HCT116 (cell line): Measurements from ENCODE around the gene LTC4S. TPM values are rescaled to one million over a fixed set of nuclear protein-coding genes. Genes with fewer than 3 reads are reported as not detected.
"Not testable (repeated sequence)": the region's sequence is repeated elsewhere in the genome, so short reads cannot be mapped to it uniquely, and the experiment has no call there.

Experiments
- ATAC-seq: fragments of 200-7000 bp; cut with Tn5 transposase; 2 replicates; pipeline ENCODE4 v1.9.1; 2020; ENCODE audit warnings: mild to moderate bottlenecking, moderate library complexity
- BruUV-seq: library from RNA; stranded (reverse); fragments of 400-500 nt; replicated peaks from 2 replicates; lab custom pipeline; 2021; lab: Mats Ljungman, UMichigan
- CTCF ChIA-PET: fragments of 300-600 bp; sonication (Branson Sonifier 250); formaldehyde crosslinking; loops from one replicate; lab custom pipeline; 2021; ENCODE audit warnings: antibody characterized with exemption; lab: Charles Lee
- POLR2A ChIA-PET: fragments of 300-600, 350-600 bp; sonication (Branson Sonifier 250); formaldehyde crosslinking; loops from one replicate; lab custom pipeline; 2021; ENCODE audit warnings: antibody characterized with exemption; lab: Charles Lee
- RAD21 ChIA-PET, 2 experiments: fragments of 300-600 bp; sonication (Branson Sonifier 250); formaldehyde crosslinking; loops; one replicate each; lab custom pipeline; 2023; ENCODE audit warnings: low total read pairs in 2 of 2; ENCODE audit not compliant: uncharacterized antibody in 2 of 2, unreplicated experiment in 2 of 2, low non-redundant PET in 1 of 2; lab: Charles Lee
- DNase-seq: peaks from one replicate; pipeline ENCODE4 v3.0.0-alpha.2; 2010; ENCODE audit warnings: low read depth, low spot score
- H2AFZ ChIP-seq: fragments of 200-600 bp; shearing (Covaris generic), sonication (generic); 2 replicates; pipeline ENCODE4 v1.6.1; 2017; ENCODE audit warnings: low read depth, mixed run types, mixed read lengths, antibody characterized with exemption, low read length; ENCODE audit not compliant: poor library complexity, severe bottlenecking
- H3K27ac ChIP-seq: 2 replicates; pipeline ENCODE4 v1.5.1; 2012; ENCODE audit warnings: low read depth, low read length
- H3K27me3 ChIP-seq: fragments of 200-600 bp; sonication (generic); 2 replicates; pipeline ENCODE4 v1.6.1; 2016; ENCODE audit warnings: mixed run types, low read length, mixed read lengths; ENCODE audit not compliant: insufficient read depth
- H3K36me3 ChIP-seq, 2 experiments: fragments of 200-500 bp in 1 of 2; fragments of 200-600 bp in 1 of 2; sonication (Bioruptor generic) in 1 of 2; sonication (generic) in 1 of 2; 2 replicates each; pipeline versions ENCODE4 v1.5.1 to v1.6.1; 2014 to 2016; ENCODE audit warnings: low read length in 2 of 2, inconsistent platforms in 1 of 2, mixed read lengths in 1 of 2, mixed run types in 1 of 2; ENCODE audit not compliant: insufficient read depth in 2 of 2, control insufficient read depth in 1 of 2
- H3K4me1 ChIP-seq, 2 experiments: fragments of 200-600 bp in 1 of 2; sonication (generic) in 1 of 2; 2 replicates each; pipeline versions ENCODE4 v1.5.1 to v1.6.1; 2012 to 2017; ENCODE audit warnings: low read length in 2 of 2, inconsistent platforms in 1 of 2, mild to moderate bottlenecking in 1 of 2, mixed read lengths in 1 of 2, mixed run types in 1 of 2, moderate library complexity in 1 of 2; ENCODE audit not compliant: insufficient read depth in 2 of 2, control insufficient read depth in 1 of 2
- H3K4me2 ChIP-seq: fragments of 200-600 bp; sonication (generic); 2 replicates; pipeline ENCODE4 v1.6.1; 2017; ENCODE audit warnings: mixed run types, low read length, mixed read lengths
- H3K4me3 ChIP-seq, 2 experiments: fragments of 200-600 bp in 1 of 2; sonication (generic) in 1 of 2; replicated peaks in 1 of 2; 2 replicates each; pipeline ENCODE4 v1.5.1; 2011 to 2016; ENCODE audit warnings: low read length in 2 of 2, control low read depth in 1 of 2, low read depth in 1 of 2, mild to moderate bottlenecking in 1 of 2, mixed read lengths in 1 of 2, mixed run types in 1 of 2
- H3K79me2 ChIP-seq: fragments of 200-600 bp; sonication (generic); 2 replicates; pipeline ENCODE4 v1.6.1; 2017; ENCODE audit warnings: mild to moderate bottlenecking, mixed run types, low read length, moderate library complexity, mixed read lengths; ENCODE audit not compliant: insufficient read depth
- H3K9ac ChIP-seq: fragments of 200-600 bp; sonication (generic); 2 replicates; pipeline ENCODE4 v1.6.1; 2016; ENCODE audit warnings: low read length, mixed read lengths
- H3K9me2 ChIP-seq: fragments of 200-600 bp; sonication (generic), shearing (Covaris generic); 2 replicates; pipeline ENCODE4 v1.6.1; 2017; ENCODE audit warnings: mixed run types, mild to moderate bottlenecking, moderate library complexity; ENCODE audit not compliant: insufficient read depth
- H3K9me3 ChIP-seq, 2 experiments: fragments of 200-500 bp in 1 of 2; fragments of 200-600 bp in 1 of 2; sonication (Bioruptor generic) in 1 of 2; sonication (generic) in 1 of 2; 2 replicates each; pipeline ENCODE4 v1.6.1; 2014 to 2017; ENCODE audit warnings: low read length in 2 of 2, mixed read lengths in 2 of 2, inconsistent platforms in 1 of 2, low read depth in 1 of 2, mild to moderate bottlenecking in 1 of 2, mixed run types in 1 of 2, moderate library complexity in 1 of 2; ENCODE audit not compliant: control insufficient read depth in 1 of 2, insufficient read depth in 1 of 2
- H4K20me1 ChIP-seq: fragments of 200-600 bp; sonication (generic), shearing (Covaris generic); 2 replicates; pipeline ENCODE4 v1.6.1; 2017; ENCODE audit warnings: mixed run types, mild to moderate bottlenecking, moderate library complexity; ENCODE audit not compliant: insufficient read depth
- CBX3 ChIP-seq: IDR thresholded peaks from 2 replicates; pipeline ENCODE4 v1.6.1; 2012; ENCODE audit warnings: low read depth
- CEBPB ChIP-seq: IDR thresholded peaks from 2 replicates; pipeline ENCODE4 v1.6.1; 2012; ENCODE audit warnings: low read depth
- EZH2 ChIP-seq: fragments of 200-600 bp; sonication (generic); IDR thresholded peaks from 2 replicates; pipeline ENCODE4 v1.6.1; 2017; ENCODE audit warnings: antibody characterized with exemption, mixed run types
- FOSL1 ChIP-seq: IDR thresholded peaks from 2 replicates; pipeline ENCODE4 v1.6.1; 2012; ENCODE audit warnings: low read depth
- MAX ChIP-seq: IDR thresholded peaks from 2 replicates; pipeline ENCODE4 v1.6.1; 2012
- POLR2A ChIP-seq: IDR thresholded peaks from 2 replicates; pipeline ENCODE4 v1.7.0; 2011; ENCODE audit warnings: borderline replicate concordance; ENCODE audit not compliant: insufficient read depth, insufficient read length; ENCODE audit errors: extremely low read depth
- POLR2AphosphoS5 ChIP-seq: IDR thresholded peaks from 2 replicates; pipeline ENCODE4 v1.6.1; 2011; ENCODE audit warnings: mild to moderate bottlenecking, low read depth, low read length, moderate library complexity
- RAD21 ChIP-seq: IDR thresholded peaks from 2 replicates; pipeline ENCODE4 v1.6.1; 2012; ENCODE audit warnings: low read depth, mild to moderate bottlenecking
- SP1 ChIP-seq: IDR thresholded peaks from 2 replicates; pipeline ENCODE4 v1.6.1; 2012; ENCODE audit warnings: low read depth
- SRF ChIP-seq: IDR thresholded peaks from 2 replicates; pipeline ENCODE4 v1.6.1; 2012; ENCODE audit warnings: low read depth
- YY1 ChIP-seq: IDR thresholded peaks from 2 replicates; pipeline ENCODE4 v1.6.1; 2011; ENCODE audit warnings: low read length, low read depth, moderate library complexity, mild to moderate bottlenecking; ENCODE audit not compliant: insufficient replicate concordance; ENCODE audit errors: extremely low read depth
- ZFX ChIP-seq: fragments of 450-650 bp; IDR thresholded peaks from 2 replicates; pipeline ENCODE4 v1.6.1; 2017
- ZNF274 ChIP-seq: fragments of 200-500 bp; sonication (Bioruptor generic); IDR thresholded peaks from 2 replicates; pipeline ENCODE4 v1.6.1; 2014; ENCODE audit warnings: mild to moderate bottlenecking, low read depth, low read length, inconsistent platforms
- intact Hi-C: fragments of 100-400 bp; cut with micrococcal nuclease; formaldehyde crosslinking; loops from 2 replicates; pipeline ENCODE4 v1.10.0; 2022
- total RNA-seq: library from RNA; stranded (reverse); gene quantifications from one replicate; pipeline ENCODE4 v1.2.1, GENCODE V29; 2021; ENCODE audit not compliant: unreplicated experiment
- TF ChIP-seq, protein P1 (sequence below): IDR thresholded peaks from 2 replicates; pipeline ENCODE4 v1.6.1; 2012; ENCODE audit warnings: low read depth

LTC4S gene
- total RNA-seq, 1 experiment from 2014 or later, result 5.0 TPM

GRCh38 chr5:179789278-179789677 is 4.5 kb upstream of the LTC4S start:
- H2AFZ ChIP-seq, DNase-seq, H3K36me3 ChIP-seq, CTCF ChIA-PET, H3K9me2 ChIP-seq, ATAC-seq, RAD21 ChIA-PET, H3K4me2 ChIP-seq, H4K20me1 ChIP-seq, BruUV-seq, H3K27me3 ChIP-seq, H3K4me1 ChIP-seq, H3K9ac ChIP-seq, POLR2A ChIA-PET, H3K79me2 ChIP-seq, H3K9me3 ChIP-seq, intact Hi-C loops, H3K4me3 ChIP-seq, H3K27ac ChIP-seq: not testable (repeated sequence)

DNA sequence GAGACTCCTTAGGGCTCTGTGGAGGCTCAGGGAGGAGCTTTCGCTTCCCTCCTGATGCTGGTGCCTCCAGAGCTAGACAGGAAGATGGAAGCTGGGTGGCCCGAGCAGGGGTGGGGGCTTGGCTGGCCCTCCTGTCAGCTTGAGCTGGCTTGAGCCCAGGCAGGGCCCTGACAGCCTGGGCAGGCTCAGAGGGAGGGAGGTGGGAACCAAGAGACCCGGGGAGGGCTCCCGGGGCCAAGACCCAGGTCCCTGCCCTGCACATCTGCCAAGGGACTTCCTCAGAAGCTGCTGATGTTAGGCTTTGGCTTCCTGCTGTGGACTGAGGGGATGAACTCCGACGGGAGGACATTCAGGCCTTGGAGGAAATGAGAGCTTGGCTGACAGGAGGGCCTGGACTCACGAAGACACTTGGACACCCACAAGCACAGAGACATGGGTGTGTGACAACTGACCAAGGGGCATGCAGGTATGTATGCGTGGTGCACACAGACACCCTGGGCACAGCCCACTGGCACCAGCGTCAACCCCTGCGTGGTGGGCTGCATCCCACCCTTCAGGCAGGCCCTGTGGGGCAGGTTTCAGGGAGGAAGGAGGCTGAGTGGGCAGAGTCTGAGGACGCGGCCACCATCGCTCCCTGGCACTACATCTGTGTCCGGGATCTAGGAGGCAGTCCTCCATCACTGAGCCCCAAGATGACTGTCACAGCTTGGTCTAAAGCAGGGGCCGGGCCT is 1.7 kb upstream of the LTC4S start:
- no peaks in the 10 kb centered on the region for H3K27me3 ChIP-seq
- H3K4me3 ChIP-seq, result no peak overlapping the region
- peaks cover 11% of the 10 kb centered on the region; the same call in 1 of the 2 replicates for H3K79me2 ChIP-seq
- H3K9me3 ChIP-seq, result no peaks in the 10 kb centered on the region
- no peak overlapping the region for H2AFZ ChIP-seq
- BruUV-seq, result no TSS peak
- no peak overlapping the region for H3K4me2 ChIP-seq
- H3K4me1 ChIP-seq, result peaks cover 9 to 19% of the 10 kb centered on the region in 2 experiments; a peak in 3 of 4 replicates
- no peaks in the 10 kb centered on the region for H3K9me2 ChIP-seq
- POLR2A ChIA-PET, result no interaction called here
- H3K36me3 ChIP-seq, result 0 out of 4 replicates have a peak, but pooled peaks cover 0 to 1% of the 10 kb centered on the region in 2 experiments
- no peak for DNase-seq
- H3K9ac ChIP-seq, result no peak overlapping the region
- no peak overlapping the region for H3K27ac ChIP-seq
- CTCF ChIA-PET, result no interaction called here
- H4K20me1 ChIP-seq, result no peaks in the 10 kb centered on the region
- intact Hi-C loops, result no loop called here
- ATAC-seq, result no peak
- RAD21 ChIA-PET, result no interaction called here
- no peak for TF ChIP-seq POLR2A
- no peak for TF ChIP-seq CEBPB
- no peak for TF ChIP-seq RAD21
- TF ChIP-seq FOSL1, result no peak
- TF ChIP-seq SP1, result no peak
- no peak for TF ChIP-seq EZH2
- no peak for TF ChIP-seq POLR2AphosphoS5
- no peak for TF ChIP-seq ZFX
- TF ChIP-seq, protein P1, sequence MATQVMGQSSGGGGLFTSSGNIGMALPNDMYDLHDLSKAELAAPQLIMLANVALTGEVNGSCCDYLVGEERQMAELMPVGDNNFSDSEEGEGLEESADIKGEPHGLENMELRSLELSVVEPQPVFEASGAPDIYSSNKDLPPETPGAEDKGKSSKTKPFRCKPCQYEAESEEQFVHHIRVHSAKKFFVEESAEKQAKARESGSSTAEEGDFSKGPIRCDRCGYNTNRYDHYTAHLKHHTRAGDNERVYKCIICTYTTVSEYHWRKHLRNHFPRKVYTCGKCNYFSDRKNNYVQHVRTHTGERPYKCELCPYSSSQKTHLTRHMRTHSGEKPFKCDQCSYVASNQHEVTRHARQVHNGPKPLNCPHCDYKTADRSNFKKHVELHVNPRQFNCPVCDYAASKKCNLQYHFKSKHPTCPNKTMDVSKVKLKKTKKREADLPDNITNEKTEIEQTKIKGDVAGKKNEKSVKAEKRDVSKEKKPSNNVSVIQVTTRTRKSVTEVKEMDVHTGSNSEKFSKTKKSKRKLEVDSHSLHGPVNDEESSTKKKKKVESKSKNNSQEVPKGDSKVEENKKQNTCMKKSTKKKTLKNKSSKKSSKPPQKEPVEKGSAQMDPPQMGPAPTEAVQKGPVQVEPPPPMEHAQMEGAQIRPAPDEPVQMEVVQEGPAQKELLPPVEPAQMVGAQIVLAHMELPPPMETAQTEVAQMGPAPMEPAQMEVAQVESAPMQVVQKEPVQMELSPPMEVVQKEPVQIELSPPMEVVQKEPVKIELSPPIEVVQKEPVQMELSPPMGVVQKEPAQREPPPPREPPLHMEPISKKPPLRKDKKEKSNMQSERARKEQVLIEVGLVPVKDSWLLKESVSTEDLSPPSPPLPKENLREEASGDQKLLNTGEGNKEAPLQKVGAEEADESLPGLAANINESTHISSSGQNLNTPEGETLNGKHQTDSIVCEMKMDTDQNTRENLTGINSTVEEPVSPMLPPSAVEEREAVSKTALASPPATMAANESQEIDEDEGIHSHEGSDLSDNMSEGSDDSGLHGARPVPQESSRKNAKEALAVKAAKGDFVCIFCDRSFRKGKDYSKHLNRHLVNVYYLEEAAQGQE, result no peak
- TF ChIP-seq CBX3, result no peak
- no peak for TF ChIP-seq SRF
- TF ChIP-seq ZNF274, result no peak
- TF ChIP-seq YY1, result no peak
- no peak for TF ChIP-seq MAX
